WTC11 (cell line): ENCODE results near the gene MPDZ. TPM values are rescaled to one million over a fixed set of nuclear protein-coding genes. Genes with fewer than 3 reads are reported as not detected.

ENCODE experiments used
- ATAC-seq: fragments of 200-7000 bp; cut with Tn5 transposase; 2 replicates; pipeline ENCODE4 v1.10.0; 2021; ENCODE audit warnings: mild to moderate bottlenecking, moderate library complexity
- CTCF ChIA-PET: fragments of 300-600 bp; sonication (Branson Sonifier 250); formaldehyde crosslinking; loops from one replicate; lab custom pipeline; 2021; ENCODE audit warnings: antibody characterized with exemption; lab: Charles Lee
- POLR2A ChIA-PET: fragments of 350-600 bp; sonication (Branson Sonifier 250); formaldehyde crosslinking; loops from one replicate; lab custom pipeline; 2021; ENCODE audit warnings: antibody characterized with exemption; lab: Charles Lee
- DNase-seq: peaks from one replicate; pipeline ENCODE4 v3.0.0; 2021; ENCODE audit warnings: low spot score
- H3K27ac Mint-ChIP-seq: 2 replicates; pipeline ENCODE4 v1.8.0; 2021; ENCODE audit warnings: mixed read lengths
- H3K27me3 Mint-ChIP-seq: 2 replicates; pipeline ENCODE4 v1.8.0; 2021; ENCODE audit warnings: low read depth, mild to moderate bottlenecking, moderate library complexity, mixed read lengths
- H3K36me3 Mint-ChIP-seq: 2 replicates; pipeline ENCODE4 v1.8.0; 2021; ENCODE audit warnings: mixed read lengths
- H3K4me1 Mint-ChIP-seq: 2 replicates; pipeline ENCODE4 v1.8.0; 2022; ENCODE audit warnings: mixed read lengths
- H3K4me3 Mint-ChIP-seq: 2 replicates; pipeline ENCODE4 v1.8.0; 2021; ENCODE audit warnings: mild to moderate bottlenecking, moderate library complexity, mixed read lengths
- H3K9me3 Mint-ChIP-seq: 2 replicates; pipeline ENCODE4 v1.8.0; 2021; ENCODE audit warnings: mixed read lengths
- AFF4 ChIP-seq: sonication (generic); formaldehyde crosslinking; IDR thresholded peaks from 2 replicates; pipeline ENCODE4 v1.8.1; 2023; ENCODE audit warnings: mild to moderate bottlenecking, missing genetic modification reagents, borderline replicate concordance
- ATF1 ChIP-seq: sonication (generic); formaldehyde crosslinking; IDR thresholded peaks from 2 replicates; pipeline ENCODE4 v1.8.1; 2023; ENCODE audit warnings: mild to moderate bottlenecking, moderate library complexity, missing genetic modification reagents
- ATF2 ChIP-seq: sonication (generic); formaldehyde crosslinking; IDR thresholded peaks from 2 replicates; pipeline ENCODE4 v1.8.1; 2022; ENCODE audit warnings: low read depth, missing genetic modification reagents, borderline replicate concordance
- CREM ChIP-seq: sonication (generic); formaldehyde crosslinking; IDR thresholded peaks from 2 replicates; pipeline ENCODE4 v1.8.1; 2022; ENCODE audit warnings: mild to moderate bottlenecking, missing genetic modification reagents, moderate library complexity
- CTCF ChIP-seq: fragments of 200-600 bp; IDR thresholded peaks from 2 replicates; pipeline ENCODE4 v1.8.0; 2022; ENCODE audit warnings: antibody characterized with exemption
- ELF4 ChIP-seq: sonication (generic); formaldehyde crosslinking; IDR thresholded peaks from 2 replicates; pipeline ENCODE4 v1.8.1; 2022; ENCODE audit warnings: low read depth, mild to moderate bottlenecking, moderate library complexity, missing genetic modification reagents
- ERG ChIP-seq: fragments of 250-450 bp; sonication (Bioruptor Pico); IDR thresholded peaks from 2 replicates; pipeline ENCODE4 v1.8.0; 2021; ENCODE audit warnings: mild to moderate bottlenecking
- ESRRA ChIP-seq: sonication (generic); formaldehyde crosslinking; IDR thresholded peaks from 2 replicates; pipeline ENCODE4 v1.8.1; 2022; ENCODE audit warnings: mild to moderate bottlenecking, missing genetic modification reagents, borderline replicate concordance
- FOXP1 ChIP-seq: sonication (generic); formaldehyde crosslinking; IDR thresholded peaks from 2 replicates; pipeline ENCODE4 v1.8.0; 2022; ENCODE audit warnings: missing genetic modification reagents, mild to moderate bottlenecking, moderate library complexity, borderline replicate concordance
- GRHL2 ChIP-seq: fragments of 250-450 bp; sonication (Bioruptor Pico); IDR thresholded peaks from 2 replicates; pipeline ENCODE4 v1.8.0; 2022; ENCODE audit warnings: mild to moderate bottlenecking, moderate library complexity; ENCODE audit not compliant: insufficient replicate concordance, severe bottlenecking
- MLX ChIP-seq: sonication (generic); formaldehyde crosslinking; IDR thresholded peaks from 2 replicates; pipeline ENCODE4 v1.8.1; 2023; ENCODE audit warnings: mild to moderate bottlenecking, missing genetic modification reagents, moderate library complexity
- NFYB ChIP-seq: sonication (generic); formaldehyde crosslinking; conservative IDR thresholded peaks from 2 replicates; pipeline ENCODE4 v1.8.0; 2022; ENCODE audit warnings: low read depth, missing genetic modification reagents
- NR2C2 ChIP-seq: sonication (generic); formaldehyde crosslinking; IDR thresholded peaks from 2 replicates; pipeline ENCODE4 v1.8.0; 2022; ENCODE audit warnings: mild to moderate bottlenecking, missing genetic modification reagents
- TEAD4 ChIP-seq: sonication (generic); formaldehyde crosslinking; IDR thresholded peaks from 2 replicates; pipeline ENCODE4 v1.8.0; 2022; ENCODE audit warnings: mild to moderate bottlenecking, missing genetic modification reagents
- TP53 ChIP-seq: sonication (generic); formaldehyde crosslinking; IDR thresholded peaks from 2 replicates; pipeline ENCODE4 v1.8.1; 2023; ENCODE audit warnings: mild to moderate bottlenecking, missing genetic modification reagents
- ZBTB21 ChIP-seq: sonication (generic); formaldehyde crosslinking; IDR thresholded peaks from 2 replicates; pipeline ENCODE4 v1.8.1; 2023; ENCODE audit warnings: mild to moderate bottlenecking, missing genetic modification reagents, borderline replicate concordance
- ZBTB43 ChIP-seq: sonication (generic); formaldehyde crosslinking; IDR thresholded peaks from 2 replicates; pipeline ENCODE4 v1.8.1; 2023; ENCODE audit warnings: mild to moderate bottlenecking, missing genetic modification reagents
- ZNF138 ChIP-seq: sonication (generic); formaldehyde crosslinking; conservative IDR thresholded peaks from 2 replicates; pipeline ENCODE4 v1.8.1; 2022; ENCODE audit warnings: mild to moderate bottlenecking, moderate library complexity, missing genetic modification reagents
- ZNF263 ChIP-seq: sonication (generic); formaldehyde crosslinking; IDR thresholded peaks from 2 replicates; pipeline ENCODE4 v1.8.1; 2022; ENCODE audit warnings: low read depth, mild to moderate bottlenecking, moderate library complexity, missing genetic modification reagents
- ZNF281 ChIP-seq: sonication (generic); formaldehyde crosslinking; IDR thresholded peaks from 2 replicates; pipeline ENCODE4 v1.8.0; 2023; ENCODE audit warnings: mild to moderate bottlenecking, missing genetic modification reagents
- ZNF671 ChIP-seq: fragments of 250-450 bp; sonication (Bioruptor Pico); IDR thresholded peaks from 2 replicates; pipeline ENCODE4 v1.8.0; 2021; ENCODE audit warnings: mild to moderate bottlenecking
- total RNA-seq: library from RNA; stranded (reverse); gene quantifications from 3 replicates; pipeline ENCODE4 v1.2.3, GENCODE V29; 2021

MPDZ gene
- total RNA-seq, 1 experiment from 2014 or later: 38.5 TPM

GRCh38 chr9:13269589-13270452, 9.7 kb downstream of the MPDZ start:
- H3K27ac Mint-ChIP-seq: no peak overlapping the region
- TF ChIP-seq CTCF: no peak
- no peak for TF ChIP-seq ATF2
- TF ChIP-seq ELF4: no peak
- no peak for TF ChIP-seq TP53 (CRISPR knock-in tag)
- no peak for TF ChIP-seq ESRRA (CRISPR knock-in tag)
- no peak for TF ChIP-seq ZNF671 (CRISPR knock-in tag)
- no peak for TF ChIP-seq ZBTB21
- no peak for TF ChIP-seq TEAD4 (CRISPR knock-in tag)
- TF ChIP-seq CREM (CRISPR knock-in tag): no peak

GRCh38 chr9:13268469-13268868, 11.0 kb downstream of the MPDZ start:
- DNase-seq: no peak
- H3K36me3 Mint-ChIP-seq: no peaks in the 10 kb centered on the region
- H3K27me3 Mint-ChIP-seq: no peaks in the 10 kb centered on the region
- peaks cover 55% of the 10 kb centered on the region for H3K4me1 Mint-ChIP-seq
- ChIA-PET POLR2A (no interaction called here), CTCF (no interaction called here)
- no peaks in the 10 kb centered on the region for H3K9me3 Mint-ChIP-seq
- ATAC-seq: no peak
- no peak overlapping the region for H3K27ac Mint-ChIP-seq
- no peak overlapping the region for H3K4me3 Mint-ChIP-seq
- TF ChIP-seq MLX (CRISPR knock-in tag): no peak
- no peak for TF ChIP-seq AFF4 (CRISPR knock-in tag)
- no peak for TF ChIP-seq ERG (CRISPR knock-in tag)
- TF ChIP-seq ZNF263: no peak
- TF ChIP-seq ZBTB43: no peak
- TF ChIP-seq GRHL2: no peak
- no peak for TF ChIP-seq FOXP1 (CRISPR knock-in tag)
- no peak for TF ChIP-seq ATF1
- no peak for TF ChIP-seq NR2C2 (CRISPR knock-in tag)
- no peak for TF ChIP-seq NFYB (CRISPR knock-in tag)
- no peak for TF ChIP-seq ZNF281
- no peak for TF ChIP-seq ZNF138 (CRISPR knock-in tag)
- TF ChIP-seq CREM (CRISPR knock-in tag): no peak

More at GRCh38 chr9:13269589-13270452, 9.7 kb downstream of the MPDZ start:
- Mint-ChIP-seq H3K4me3 (no peak overlapping the region), H3K4me1 (peaks cover 56% of the 10 kb centered on the region), H3K9me3 (no peaks in the 10 kb centered on the region), H3K27me3 (no peaks in the 10 kb centered on the region), H3K36me3 (no peaks in the 10 kb centered on the region)
- DNase-seq: no peak
- ATAC-seq: no peak
- ChIA-PET POLR2A (no interaction called here), CTCF (no interaction called here)
